ENCODE data around the gene FUCA1.

GRCh38 chr1:23806280-23806679 lies 61.8 kb downstream of the FUCA1 start:
- TF ChIP-seq, protein P1, sequence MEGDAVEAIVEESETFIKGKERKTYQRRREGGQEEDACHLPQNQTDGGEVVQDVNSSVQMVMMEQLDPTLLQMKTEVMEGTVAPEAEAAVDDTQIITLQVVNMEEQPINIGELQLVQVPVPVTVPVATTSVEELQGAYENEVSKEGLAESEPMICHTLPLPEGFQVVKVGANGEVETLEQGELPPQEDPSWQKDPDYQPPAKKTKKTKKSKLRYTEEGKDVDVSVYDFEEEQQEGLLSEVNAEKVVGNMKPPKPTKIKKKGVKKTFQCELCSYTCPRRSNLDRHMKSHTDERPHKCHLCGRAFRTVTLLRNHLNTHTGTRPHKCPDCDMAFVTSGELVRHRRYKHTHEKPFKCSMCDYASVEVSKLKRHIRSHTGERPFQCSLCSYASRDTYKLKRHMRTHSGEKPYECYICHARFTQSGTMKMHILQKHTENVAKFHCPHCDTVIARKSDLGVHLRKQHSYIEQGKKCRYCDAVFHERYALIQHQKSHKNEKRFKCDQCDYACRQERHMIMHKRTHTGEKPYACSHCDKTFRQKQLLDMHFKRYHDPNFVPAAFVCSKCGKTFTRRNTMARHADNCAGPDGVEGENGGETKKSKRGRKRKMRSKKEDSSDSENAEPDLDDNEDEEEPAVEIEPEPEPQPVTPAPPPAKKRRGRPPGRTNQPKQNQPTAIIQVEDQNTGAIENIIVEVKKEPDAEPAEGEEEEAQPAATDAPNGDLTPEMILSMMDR (IDR thresholded peaks at IDR 0.05; ENCODE audit: insufficient read depth, low read length): no peak
- TF ChIP-seq POLR2AphosphoS5 (IDR thresholded peaks at IDR 0.05; ENCODE audit: low read depth) (no peak), SPI1 (IDR thresholded peaks at IDR 0.05; ENCODE audit: borderline replicate concordance, low read depth) (no peak)
